Lower leg skin (tissue), 3 donors: ENCODE measurements around the gene KIDINS220.

Source experiments
- POLR2A ChIP-seq, 2 donors: fragments of 450-650 bp; IDR thresholded peaks; one replicate each; pipeline ENCODE4 v1.6.1; 2016 to 2017; ENCODE audit warnings: antibody characterized with exemption in 2 of 2, mild to moderate bottlenecking in 1 of 2, moderate library complexity in 1 of 2
- TF ChIP-seq, protein P1 (sequence below), 3 donors: fragments of 450-650 bp; IDR thresholded peaks; one replicate each; pipeline ENCODE4 v1.5.1; 2016; ENCODE audit warnings: antibody characterized with exemption in 3 of 3, mild to moderate bottlenecking in 3 of 3, moderate library complexity in 2 of 3

DNA sequence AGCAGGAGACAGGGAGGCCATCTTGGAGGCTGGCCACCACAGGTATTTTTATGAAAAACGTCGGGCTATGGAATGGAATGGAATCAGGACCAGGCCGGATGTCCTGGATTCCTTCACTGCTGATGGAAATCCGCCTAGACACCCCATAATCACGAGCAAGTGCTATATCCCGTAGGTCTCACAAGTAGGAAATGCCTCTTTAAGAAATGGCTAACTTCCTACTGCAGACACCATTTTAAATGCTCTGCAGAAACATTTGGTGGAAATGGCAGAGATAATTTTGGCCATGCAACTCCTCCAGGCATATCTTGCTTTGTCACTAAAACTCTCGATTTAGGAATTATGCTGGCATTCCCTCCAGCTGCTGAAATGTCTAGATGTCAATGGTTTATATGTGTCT is 137.6 kb downstream of the KIDINS220 start:
- TF ChIP-seq, protein P1, sequence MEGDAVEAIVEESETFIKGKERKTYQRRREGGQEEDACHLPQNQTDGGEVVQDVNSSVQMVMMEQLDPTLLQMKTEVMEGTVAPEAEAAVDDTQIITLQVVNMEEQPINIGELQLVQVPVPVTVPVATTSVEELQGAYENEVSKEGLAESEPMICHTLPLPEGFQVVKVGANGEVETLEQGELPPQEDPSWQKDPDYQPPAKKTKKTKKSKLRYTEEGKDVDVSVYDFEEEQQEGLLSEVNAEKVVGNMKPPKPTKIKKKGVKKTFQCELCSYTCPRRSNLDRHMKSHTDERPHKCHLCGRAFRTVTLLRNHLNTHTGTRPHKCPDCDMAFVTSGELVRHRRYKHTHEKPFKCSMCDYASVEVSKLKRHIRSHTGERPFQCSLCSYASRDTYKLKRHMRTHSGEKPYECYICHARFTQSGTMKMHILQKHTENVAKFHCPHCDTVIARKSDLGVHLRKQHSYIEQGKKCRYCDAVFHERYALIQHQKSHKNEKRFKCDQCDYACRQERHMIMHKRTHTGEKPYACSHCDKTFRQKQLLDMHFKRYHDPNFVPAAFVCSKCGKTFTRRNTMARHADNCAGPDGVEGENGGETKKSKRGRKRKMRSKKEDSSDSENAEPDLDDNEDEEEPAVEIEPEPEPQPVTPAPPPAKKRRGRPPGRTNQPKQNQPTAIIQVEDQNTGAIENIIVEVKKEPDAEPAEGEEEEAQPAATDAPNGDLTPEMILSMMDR (IDR thresholded peaks at IDR 0.05), result no peak
- TF ChIP-seq POLR2A (IDR thresholded peaks at IDR 0.05), result no peak
